SIG-M5 treated with dmso at 0.1 percent for 504 hours (cell line): ENCODE measurements around the gene CDON.

Source experiments
- DNase-seq: peaks from one replicate; lab custom pipeline; 2025; ENCODE audit not compliant: unreplicated experiment; lab: John Stamatoyannopoulos, UW

CDON gene

DNA sequence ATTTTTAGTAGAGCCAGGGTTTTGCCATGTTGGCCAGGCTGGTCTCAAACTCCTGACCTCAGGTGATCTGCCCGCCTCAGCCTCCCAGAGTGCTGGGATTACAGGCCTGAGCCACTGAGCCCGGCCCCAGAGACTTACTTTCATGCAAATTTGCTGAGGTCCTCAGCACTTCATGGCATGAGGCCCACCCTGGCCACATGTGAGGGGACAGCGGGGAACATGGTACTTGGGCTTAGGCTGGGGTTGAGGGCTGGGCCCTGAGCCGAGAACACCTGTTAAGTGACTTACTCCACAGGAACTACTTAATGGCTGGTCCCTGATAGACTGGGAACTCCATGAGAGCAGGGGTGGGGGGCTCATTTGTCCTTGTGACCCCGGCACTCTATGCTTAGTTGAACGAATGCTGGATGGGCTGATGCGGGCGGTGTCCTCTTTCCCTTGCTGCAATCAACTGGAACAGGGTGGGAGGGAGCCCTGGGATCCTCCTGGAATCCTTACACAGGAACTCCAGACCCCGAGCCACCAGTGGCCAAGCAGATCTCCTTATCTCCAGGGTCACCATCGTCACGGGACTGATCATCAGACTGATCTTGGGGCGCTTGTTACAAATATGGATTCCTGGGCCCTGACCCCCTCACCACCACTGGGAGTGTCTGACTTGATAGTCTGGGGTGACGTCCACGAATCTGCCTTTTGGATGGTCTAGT, 115.8 kb downstream of the CDON start:
- no peak for DNase-seq

DNA sequence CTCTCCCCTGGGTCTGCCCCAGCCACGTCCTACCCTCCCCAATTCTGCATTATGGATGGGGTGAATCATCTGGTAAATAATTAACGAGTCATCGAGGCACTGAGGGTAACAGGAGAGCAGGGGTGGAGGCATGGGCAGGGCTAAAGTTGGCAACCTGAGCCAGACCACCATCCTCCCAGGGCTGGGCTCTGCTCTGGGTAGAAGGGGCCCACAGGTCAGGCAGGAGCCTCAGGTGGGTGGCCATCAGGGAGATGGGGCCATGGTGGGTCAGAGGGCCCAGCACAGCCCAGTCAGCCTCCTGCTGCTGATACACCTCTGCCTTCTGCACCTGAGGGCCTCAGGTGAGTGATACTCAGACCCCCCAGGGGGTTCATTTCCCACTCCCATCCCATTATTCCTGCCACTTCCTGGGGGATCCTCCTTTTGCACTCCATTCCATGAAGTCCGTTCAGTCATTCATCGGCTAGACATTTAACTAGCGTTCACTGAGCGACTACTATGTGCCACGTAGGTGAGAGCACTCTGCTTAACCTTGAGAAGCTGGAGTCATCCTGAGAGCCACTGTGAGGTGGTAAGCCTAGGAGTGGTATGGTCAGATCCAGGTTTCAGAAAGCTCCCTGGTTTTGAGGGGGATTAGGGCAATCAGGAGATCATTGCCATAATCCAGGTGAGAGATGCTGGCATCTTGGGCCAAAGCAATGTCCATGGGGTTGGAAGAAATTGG, 116.7 kb downstream of the CDON start, which contains the start of gene VSIG10L2:
Gene VSIG10L2, plus strand, starts transcription at position 248 of the 724 bp plus-strand sequence. Its CDS starts 12 bp downstream, at position 260.
- no peak for DNase-seq

DNA sequence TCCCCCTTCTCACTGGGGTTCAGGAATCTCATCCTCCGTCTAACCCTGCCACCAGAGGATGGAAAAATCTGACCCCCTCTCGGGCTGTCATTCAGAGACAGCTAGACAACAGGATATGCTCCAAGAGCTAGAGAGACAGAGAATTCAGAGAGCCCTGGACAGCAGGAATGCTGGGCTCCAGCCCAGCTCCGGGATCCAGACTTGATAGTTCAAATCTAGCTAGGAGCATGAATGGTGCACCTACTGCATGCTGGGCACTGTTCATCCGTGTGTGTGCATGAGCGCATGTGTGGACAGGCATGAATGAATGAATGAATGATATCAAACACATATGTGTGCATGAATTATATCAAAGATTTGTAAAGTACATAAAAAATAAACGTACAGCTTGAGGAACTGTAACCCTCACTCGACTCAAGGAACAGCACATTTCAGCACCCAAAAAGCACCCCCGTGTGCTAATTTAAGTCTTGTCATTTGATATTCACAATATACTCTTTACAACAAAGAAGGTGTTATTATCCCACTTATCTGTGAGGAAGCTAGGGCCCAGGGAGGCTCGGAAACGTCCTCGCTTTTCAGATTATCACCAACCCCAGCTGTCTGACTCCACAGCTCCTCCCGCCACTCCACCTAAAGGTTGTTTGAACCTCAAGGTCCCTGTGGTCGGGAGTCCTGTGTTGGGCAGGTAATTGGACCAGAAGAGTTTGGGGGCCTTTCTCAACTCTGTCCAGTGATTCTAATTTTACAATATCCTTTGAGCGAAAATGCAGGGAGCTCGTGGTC, 117.5 kb downstream of the CDON start:
- DNase-seq: no peak

DNA sequence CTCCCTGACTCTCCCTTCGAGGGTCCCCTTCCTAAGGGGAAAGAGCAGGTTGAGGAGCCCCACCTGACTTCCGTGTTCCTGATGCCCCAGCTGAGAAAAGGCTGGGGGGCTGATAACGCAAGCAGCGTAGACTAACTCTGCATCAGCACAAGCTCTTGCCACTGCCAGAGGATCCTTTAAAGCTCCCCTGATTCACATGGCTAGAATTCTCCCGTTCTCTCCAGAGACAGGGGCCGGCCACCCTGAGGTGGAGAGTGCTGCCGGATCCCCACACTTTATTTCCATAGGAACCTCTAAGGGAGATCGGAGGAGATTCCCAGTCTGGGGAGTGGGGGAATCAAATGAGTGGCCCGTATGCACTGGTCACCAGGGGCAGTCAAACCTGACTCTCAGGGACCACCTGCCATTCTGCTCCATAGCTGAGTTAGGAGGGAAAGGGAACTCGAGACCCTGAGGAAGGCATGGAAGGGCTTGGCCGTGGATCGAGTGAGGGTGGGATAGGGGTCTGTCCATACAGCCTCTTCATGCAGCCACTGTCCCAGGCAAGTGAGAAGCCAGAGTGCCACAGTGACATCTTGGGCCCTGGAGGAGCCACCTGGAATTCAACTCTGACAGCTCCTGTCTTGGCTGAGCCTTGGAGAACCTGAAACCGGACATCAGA, 118.2 kb downstream of the CDON start:
- no peak for DNase-seq

DNA sequence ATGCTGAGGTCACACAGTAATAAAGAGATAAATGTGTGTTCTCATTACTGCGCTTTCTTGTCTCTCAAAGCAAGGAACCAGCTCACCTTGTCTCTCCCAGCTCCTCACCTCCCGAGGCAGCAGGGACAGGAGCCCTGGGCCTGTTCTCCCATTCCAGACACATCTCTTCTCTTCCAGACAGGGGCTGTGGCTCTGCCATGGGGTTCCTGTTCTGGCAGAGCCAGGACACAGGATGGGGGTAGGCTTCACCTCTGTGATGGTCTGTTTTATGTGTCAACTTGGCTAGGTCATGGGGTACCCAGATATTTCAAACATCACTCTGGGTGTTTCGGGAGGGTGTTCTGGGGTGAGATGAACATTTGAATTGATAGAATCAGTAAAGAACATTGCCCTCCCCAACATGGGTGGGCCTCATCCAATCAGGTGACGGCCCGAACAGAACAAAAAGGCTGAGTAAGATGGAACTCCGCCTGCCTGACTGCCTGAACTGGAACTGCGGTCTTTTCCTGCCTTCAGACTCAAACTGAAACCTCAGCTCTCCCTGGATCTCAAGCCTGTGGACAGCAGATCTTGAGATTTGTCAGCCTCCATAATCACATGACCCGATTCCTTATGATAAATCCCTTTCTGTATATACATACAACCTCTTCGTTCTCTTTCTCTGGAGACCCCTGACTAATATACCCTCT, 118.9 kb downstream of the CDON start:
- no peak for DNase-seq

DNA sequence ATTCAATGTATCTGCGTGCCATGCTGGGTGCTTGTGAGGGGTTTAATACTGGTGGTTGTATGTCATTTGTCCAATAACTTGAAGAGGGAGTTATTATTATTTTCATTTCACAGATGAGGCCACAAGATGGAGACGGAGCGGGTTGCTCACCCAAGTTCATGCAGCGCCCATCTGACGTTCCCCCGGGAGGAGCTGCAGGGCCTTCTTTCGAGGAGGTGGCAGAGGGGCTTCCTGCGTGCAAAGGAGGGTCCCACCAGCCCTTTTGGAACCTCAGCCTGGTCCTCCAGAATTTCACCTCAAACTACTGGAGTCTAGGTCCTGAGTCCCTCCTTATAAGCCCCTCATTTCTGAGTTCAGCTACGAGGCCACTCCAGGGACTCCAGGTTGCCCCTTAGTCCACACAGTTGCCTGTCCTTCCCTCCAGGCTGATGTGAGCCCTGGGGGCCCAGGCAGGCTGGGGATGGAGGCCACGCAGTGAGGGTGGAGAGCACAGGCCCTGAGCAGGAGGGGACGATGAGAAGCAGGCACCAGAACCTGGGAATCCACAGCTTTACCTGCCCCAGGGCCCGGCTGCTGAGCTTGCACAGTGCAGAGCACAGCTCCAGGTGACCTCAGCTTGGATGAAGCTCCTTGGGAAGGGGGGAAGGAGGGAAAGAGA, 119.8 kb downstream of the CDON start:
- no peak for DNase-seq

DNA sequence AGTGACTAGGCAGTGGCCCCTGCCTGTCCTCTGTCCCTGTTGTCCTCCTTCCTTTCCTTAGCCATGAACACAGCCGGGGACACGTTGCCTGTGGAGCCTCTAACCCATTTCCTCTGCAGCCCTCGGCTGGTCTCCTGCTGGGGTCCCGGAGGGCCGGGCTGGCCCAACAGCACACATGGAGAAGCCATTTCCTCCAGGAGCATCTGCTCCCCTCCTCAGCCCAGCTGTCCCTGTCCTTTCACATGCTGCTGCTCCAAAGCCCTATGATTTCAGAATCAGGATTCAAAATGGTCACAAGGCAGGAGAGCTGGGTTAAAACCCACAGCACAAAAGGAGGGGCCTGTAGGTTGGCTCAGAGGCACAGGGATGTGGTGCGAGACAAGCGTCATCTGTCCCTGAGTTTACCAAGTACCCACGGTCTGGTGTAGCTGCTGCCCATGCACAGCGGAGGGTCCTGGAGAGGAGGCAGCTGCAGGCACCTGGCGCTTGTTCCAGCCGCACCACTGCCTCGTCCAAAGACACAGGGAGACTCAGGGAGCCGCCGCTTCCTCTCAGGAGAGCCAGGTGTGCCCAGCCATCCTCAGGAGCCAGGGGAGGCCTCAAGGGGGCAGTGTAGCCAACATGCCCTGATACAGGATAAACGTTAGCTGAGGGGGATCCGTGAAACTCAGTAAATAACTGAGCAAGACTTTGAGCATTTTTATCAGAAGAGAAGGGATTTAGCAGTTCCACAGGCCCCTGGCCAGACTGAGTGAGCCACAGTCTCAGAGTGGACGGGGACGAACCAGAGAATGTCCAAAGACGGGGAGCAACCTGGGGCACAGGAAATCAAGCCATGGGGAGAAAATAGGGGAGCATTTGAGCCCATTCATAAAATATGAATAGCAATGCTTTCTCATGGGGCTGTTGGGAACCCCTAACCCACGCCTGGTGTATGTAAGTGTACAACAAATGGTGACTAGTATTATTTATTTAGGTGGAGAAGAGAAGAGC, 120.8 kb downstream of the CDON start:
- no peak for DNase-seq

DNA sequence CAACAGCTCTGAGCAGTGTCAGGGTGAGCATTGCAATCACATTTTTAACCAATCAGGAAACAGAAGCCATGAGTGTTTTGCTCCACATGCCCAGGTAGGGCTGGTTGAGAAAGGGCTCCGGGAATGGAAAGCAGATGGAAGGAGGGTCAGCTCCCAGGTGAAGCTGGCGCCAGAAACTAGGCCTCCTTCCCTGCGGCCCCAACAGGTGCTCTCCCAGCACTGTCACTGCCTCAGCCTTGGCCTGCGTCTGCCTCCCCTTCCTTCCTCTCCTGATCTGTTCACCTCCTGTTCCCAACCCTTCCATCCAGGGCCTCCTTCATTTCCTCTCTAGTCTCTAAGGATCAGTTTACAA, 121.4 kb downstream of the CDON start:
- no peak for DNase-seq

DNA sequence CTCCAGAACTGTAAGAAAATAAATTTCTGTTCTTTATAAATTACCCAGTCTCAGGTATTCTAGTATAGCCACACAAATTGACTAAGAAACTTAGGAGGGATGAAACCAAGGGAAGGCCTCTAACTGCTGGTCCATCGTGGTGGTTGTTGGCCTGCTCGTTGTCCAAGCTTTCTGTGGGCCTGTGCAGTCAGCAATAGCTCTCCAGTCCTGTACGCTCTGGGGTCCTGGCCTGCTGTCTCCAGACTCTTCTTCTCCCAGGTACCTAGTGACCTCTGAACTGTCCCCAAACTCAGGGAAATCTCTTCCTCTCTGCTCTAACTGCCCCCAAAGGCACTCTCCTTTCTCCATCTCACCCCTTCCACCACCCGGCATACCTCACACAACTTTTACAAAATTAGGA, 122.5 kb downstream of the CDON start:
- no peak for DNase-seq

DNA sequence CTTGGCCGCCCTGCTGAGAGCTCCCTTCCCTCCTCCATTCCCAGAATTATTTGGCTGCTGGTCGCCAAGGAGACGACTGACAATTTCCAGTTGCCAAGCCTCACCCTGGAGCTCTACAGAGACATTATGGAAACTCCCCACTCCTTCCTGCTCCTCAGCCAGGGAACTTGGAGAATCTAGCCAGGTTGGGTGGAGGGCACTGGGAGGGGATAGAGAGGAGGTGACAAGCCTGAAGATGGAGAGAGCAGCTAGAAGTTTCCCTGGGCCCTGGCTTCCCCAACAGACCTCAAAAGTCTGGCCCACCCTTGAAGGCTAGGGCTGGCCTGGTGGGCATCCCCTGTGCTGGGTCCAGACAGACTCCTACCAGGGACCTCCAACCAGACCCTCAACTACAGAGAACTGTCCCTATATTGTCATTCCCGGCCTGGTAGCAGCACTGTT, 123.6 kb downstream of the CDON start:
- no peak for DNase-seq

DNA sequence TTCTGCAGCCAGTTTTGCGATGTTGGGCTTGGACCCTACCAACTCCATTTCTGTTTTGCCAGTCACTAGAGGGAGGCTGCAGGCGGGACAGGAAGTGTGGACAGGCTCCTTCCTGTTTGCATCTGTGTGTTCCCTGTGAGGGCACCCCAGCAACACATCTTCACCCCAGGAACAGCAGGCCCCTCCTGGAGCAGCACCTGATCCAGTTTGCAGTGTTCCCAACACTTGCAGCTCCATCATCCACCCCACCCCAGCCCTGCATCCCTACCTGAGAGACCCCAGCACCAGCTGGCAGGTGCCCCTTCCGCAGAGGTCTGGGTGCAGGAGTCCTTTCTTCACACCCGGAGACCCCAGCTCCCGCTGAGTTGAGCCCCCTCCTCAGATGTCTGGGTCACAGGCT, 124.2 kb downstream of the CDON start:
- no peak for DNase-seq

DNA sequence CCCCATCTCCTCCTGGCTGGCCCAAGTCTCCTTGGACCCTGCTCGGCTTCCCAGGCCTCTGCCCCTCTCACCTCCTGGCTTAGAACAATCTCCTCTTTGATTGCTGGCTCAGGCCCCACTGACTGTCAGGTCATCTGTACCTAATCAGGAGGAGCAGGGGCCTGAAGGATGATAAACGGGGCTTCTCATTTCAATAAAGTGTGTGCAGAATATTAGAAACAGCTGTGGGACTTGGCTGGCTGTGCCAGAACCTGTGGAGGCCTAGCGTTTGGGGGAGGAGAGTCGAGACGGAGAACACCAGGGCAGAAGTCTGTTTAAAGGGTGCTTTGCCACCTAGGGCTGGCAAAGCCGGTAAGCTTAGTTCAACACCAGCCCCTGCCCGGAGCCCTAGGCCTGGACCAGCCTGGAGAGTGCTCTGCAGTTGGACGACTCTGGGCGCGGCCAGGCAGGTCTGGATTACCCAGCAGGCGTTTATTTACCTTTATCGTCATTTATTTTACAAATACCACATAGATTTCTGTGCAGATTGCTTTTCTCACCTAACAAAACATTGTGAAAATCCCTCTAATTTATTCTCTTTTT, 127.0 kb downstream of the CDON start:
- DNase-seq: no peak

DNA sequence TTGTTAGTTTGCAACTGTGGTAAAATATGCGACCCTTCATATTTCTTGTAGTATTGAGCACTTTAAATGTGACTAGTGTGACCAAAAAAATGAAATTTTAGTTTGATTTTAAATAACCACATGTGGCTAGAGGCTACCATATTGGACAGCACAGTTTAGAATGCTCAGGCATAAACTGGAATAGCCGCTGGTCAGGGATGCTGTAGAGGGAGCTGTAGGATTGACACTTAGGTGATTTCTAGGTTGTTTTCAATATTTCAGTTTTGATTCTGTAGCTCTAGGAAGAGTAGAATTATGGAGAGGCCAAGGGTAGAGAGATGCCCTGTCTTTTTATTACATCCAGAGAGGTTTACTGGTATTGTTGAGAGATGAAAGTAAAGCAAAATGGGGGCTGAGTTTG, 127.6 kb downstream of the CDON start:
- DNase-seq: no peak

DNA sequence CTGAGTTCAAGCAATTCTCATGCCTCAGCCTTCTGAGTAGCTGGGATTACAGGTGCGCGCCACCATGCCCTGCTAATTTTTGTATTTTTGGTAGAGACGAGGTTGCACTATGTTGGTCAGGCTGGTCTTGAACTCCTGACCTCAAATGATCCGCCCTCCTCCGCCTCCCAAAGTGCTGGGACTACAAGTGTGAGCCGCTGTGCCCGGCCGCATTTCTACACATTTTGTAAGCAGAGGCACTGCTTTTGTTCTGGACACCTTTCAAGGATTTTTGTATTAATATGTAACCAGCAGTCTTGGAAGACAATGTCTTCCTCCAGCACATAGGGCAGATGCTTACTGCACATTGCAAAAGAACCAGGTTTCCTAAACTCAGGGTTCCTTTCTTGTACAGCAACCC, 128.2 kb downstream of the CDON start:
- no peak for DNase-seq

DNA sequence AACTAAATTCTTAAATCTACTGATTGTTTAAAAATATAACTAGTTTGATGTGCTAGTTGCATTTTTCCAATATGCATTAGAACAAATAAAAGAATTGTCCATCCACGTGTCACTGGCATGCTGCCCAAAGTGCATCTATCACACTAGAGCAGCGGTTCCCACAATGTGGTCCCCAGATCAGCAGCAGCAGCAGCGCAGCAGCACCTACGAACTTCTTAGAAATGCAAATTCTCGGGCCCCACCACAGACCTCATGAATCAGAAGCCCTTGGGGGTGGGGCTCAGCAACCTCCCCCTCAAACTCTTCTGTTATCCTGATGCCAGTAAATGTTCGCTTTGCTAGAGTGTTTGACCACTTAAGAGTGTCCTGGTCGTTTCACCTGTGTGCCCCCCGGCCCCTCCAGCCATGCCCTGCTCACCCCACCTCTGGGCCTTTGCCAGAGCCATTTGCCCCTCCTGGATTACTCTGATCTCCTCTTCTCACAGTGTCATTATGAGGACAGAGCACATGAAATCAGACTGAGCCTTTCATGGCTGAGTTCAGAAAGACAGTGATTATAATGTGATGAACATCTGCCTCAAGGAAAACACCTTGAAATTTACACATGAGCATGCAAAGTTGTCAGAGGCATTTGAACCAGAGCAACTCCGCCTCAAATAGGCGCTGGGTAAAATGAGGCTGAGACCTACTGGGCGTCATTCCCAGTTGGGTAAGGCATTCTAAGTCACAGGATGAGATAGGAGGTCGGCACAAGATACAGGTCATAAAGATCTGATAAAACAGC, 129.4 kb downstream of the CDON start:
- no peak for DNase-seq

DNA sequence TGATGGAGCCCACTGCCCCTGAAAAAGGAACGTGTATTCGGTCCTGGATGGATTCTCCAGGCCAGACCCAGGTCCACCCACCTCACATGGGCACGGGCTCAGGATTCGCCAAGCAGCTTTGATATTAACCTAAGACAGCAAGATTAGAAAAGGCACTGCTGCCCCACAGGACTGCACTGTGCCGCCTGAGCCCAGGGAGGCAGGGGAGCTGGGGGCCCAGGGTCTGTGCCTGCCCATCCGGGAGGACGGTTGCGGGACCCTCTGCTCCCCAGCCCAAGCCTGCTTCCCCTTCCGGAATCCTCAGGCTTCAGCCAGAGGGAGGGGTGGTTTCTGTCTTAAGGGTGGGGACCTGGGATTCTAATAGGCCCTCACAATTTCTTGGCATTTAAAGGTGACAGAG, 130.4 kb downstream of the CDON start:
- DNase-seq: no peak

DNA sequence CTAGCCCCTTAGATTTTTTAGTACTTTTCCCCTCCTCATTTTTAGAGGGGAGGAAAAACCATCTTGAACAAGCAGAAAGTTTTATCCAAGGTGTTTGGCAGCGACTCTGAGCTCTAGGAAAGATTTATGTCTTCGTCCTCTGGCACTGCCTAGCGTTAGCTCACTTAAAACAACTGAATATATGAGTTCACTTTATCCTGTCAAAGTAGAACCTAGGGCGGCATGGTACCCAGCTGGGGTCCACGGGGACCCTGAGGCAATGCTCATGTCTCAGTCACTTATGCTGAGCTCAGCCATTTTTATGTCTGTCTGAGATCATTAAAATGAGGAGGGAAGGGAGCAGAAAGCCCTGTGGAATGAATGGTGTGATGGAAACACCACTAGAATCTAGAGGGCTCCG, 131.0 kb downstream of the CDON start:
- no peak for DNase-seq

DNA sequence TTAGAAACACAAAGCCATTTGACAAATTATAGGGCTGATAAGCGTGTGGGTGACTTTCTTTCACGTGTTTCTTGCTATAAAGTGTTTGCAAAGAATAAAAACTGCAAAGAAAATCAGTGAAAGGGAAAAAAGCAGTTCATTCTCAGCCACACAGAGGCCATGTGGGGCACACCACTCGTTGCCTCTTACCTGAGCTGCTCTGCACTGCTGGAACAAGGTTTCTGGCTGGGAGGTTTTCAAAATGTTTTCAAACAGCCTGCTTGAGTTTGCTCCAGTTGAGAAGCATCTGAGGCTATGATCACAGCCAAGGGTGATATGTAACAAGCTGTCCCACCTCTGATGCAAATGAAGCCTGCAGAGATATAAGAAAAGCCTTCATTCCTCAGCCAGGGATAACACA, 131.6 kb downstream of the CDON start:
- no peak for DNase-seq
